ENCODE measurements around the gene GALNT2. TPM values are rescaled to one million over a fixed set of nuclear protein-coding genes. Genes with fewer than 3 reads are reported as not detected.

GALNT2 gene
- total and polyA plus RNA-seq, 4 donors, result 47.5 to 182 (median 114) TPM

- no peaks in the 10 kb centered on the region for H3K9me3 ChIP-seq (ENCODE audit: control insufficient read depth in 4 of 4, low read length in 3 of 4)
- no peaks in the 10 kb centered on the region for H3K27me3 ChIP-seq (ENCODE audit: control insufficient read depth in 4 of 4, insufficient read depth in 4 of 4, low read length in 3 of 4)
- TF ChIP-seq HNF4G (IDR thresholded peaks at IDR 0.05) (no peak), FOXA2 (IDR thresholded peaks at IDR 0.05) (no peak), RXRA (IDR thresholded peaks at IDR 0.05) (no peak), SP1 (IDR thresholded peaks at IDR 0.05) (no peak), EGR1 (IDR thresholded peaks at IDR 0.05; ENCODE audit: low read depth in 2 of 2) (no peak), HNF4A (conservative IDR thresholded peaks at IDR 0.05) (no peak), TAF1 (conservative IDR thresholded peaks at IDR 0.05) (no peak)
- TF ChIP-seq, protein P1, sequence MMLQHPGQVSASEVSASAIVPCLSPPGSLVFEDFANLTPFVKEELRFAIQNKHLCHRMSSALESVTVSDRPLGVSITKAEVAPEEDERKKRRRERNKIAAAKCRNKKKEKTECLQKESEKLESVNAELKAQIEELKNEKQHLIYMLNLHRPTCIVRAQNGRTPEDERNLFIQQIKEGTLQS (IDR thresholded peaks at IDR 0.05), result no peak
- TF ChIP-seq, protein P2, sequence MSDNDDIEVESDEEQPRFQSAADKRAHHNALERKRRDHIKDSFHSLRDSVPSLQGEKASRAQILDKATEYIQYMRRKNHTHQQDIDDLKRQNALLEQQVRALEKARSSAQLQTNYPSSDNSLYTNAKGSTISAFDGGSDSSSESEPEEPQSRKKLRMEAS (IDR thresholded peaks at IDR 0.05), result no peak
- no peak overlapping the region for H3K27ac ChIP-seq (ENCODE audit: low read depth in 1 of 2, low read length in 2 of 2)
- peaks cover 0 to 4% (median 3%) of the 10 kb centered on the region in 4 donors for H3K4me1 ChIP-seq (ENCODE audit: control insufficient read depth in 4 of 4, insufficient read depth in 4 of 4, low read length in 3 of 4)
- H3K9ac ChIP-seq (ENCODE audit: low read depth in 1 of 2, low read length in 2 of 2), result no peak overlapping the region
- no peak for DNase-seq (ENCODE audit: low spot score)
- H3K36me3 ChIP-seq (ENCODE audit: control insufficient read depth in 4 of 4, insufficient read depth in 3 of 4, low read depth in 1 of 4, low read length in 3 of 4), result peaks cover 4 to 13% (median 6%) of the 10 kb centered on the region in 4 donors
- H3K4me3 ChIP-seq (ENCODE audit: low read depth in 1 of 3, low read length in 3 of 3), result no peak overlapping the region
- 85% methylated on average over 5 of the region's 5 CpGs for WGBS
Observed at GRCh38 chr1:230175839-230176238, 108.8 kb downstream of the GALNT2 start.

DNA sequence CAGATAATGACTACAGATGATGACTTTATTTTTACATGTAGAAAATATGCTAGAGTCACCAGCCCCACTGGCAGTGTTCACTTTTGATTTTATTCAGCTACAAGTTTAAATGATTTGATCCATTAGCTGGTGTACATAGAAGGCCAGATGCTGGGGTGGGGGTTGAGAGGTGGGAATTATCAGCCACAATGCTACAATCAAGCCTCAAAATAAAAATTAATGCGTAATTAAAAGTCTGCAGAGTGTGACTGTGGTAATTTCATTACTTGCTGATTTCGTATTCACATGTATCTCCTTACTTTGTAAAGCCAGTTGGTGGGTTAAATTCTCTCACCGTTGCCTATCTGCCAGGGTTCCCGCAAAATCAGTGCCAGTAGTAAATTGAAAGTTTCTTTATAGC lies 109.3 kb downstream of the GALNT2 start:
- H3K4me1 ChIP-seq (ENCODE audit: control insufficient read depth in 4 of 4, insufficient read depth in 4 of 4, low read length in 3 of 4), result peaks cover 0 to 4% (median 3%) of the 10 kb centered on the region in 4 donors
- DNase-seq (ENCODE audit: low spot score), result no peak
- H3K27me3 ChIP-seq (ENCODE audit: control insufficient read depth in 4 of 4, insufficient read depth in 4 of 4, low read length in 3 of 4), result no peaks in the 10 kb centered on the region
- peaks cover 4 to 13% (median 8%) of the 10 kb centered on the region in 4 donors for H3K36me3 ChIP-seq (ENCODE audit: control insufficient read depth in 4 of 4, insufficient read depth in 3 of 4, low read depth in 1 of 4, low read length in 3 of 4)
- TF ChIP-seq, protein P2 (IDR thresholded peaks at IDR 0.05), result no peak
- no peak for TF ChIP-seq FOXA1 (IDR thresholded peaks at IDR 0.05)
- TF ChIP-seq SP1 (IDR thresholded peaks at IDR 0.05), result no peak
- no peak for TF ChIP-seq YY1 (IDR thresholded peaks at IDR 0.05)
- no peak for TF ChIP-seq REST (IDR thresholded peaks at IDR 0.05)
- H3K27ac ChIP-seq (ENCODE audit: low read depth in 1 of 2, low read length in 2 of 2), result no peak overlapping the region
- 84% methylated on average over 4 of the region's 4 CpGs for WGBS
- H3K9ac ChIP-seq (ENCODE audit: low read depth in 1 of 2, low read length in 2 of 2), result no peak overlapping the region
- H3K9me3 ChIP-seq (ENCODE audit: control insufficient read depth in 4 of 4, low read length in 3 of 4), result no peaks in the 10 kb centered on the region
- no peak overlapping the region for H3K4me3 ChIP-seq (ENCODE audit: low read depth in 1 of 3, low read length in 3 of 3)

DNA sequence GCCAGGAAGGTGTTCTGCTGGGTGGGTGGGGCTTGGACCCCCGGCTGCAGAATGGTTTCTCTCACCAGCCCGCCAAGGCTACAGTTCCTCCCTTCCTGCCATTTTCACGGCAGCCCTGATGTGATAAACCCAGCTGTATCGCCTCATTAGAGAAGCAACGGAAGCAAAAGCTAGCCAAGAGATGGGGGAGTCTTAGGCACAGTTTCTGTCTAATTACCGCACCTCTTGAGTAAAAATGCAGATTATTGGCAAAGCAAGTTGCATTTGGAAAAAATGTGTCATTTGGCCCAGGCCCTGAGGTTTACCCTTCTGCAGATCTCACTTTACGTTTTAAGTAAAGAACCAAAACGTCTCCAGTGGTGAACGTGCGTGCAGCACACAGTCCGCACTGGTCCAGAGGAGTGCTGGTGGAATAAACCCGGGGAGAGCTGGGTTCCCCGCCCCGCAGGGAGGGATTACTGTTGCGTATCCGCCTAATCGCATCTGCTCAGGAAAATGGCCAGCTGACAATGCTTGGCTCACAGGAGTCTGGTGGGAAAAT lies 109.9 kb downstream of the GALNT2 start:
- H3K9me3 ChIP-seq (ENCODE audit: control insufficient read depth in 4 of 4, low read length in 3 of 4), result no peaks in the 10 kb centered on the region
- peaks cover 0 to 4% (median 3%) of the 10 kb centered on the region in 4 donors for H3K4me1 ChIP-seq (ENCODE audit: control insufficient read depth in 4 of 4, insufficient read depth in 4 of 4, low read length in 3 of 4)
- no peak for DNase-seq (ENCODE audit: low spot score)
- TF ChIP-seq YY1 (IDR thresholded peaks at IDR 0.05) (no peak), JUND (IDR thresholded peaks at IDR 0.05) (peak in 1 of 2 donors; percentile 40), NR2F2 (IDR thresholded peaks at IDR 0.05) (peak; percentile 13), FOXA1 (IDR thresholded peaks at IDR 0.05) (no peak), SP1 (IDR thresholded peaks at IDR 0.05) (peak; percentile 6), ZBTB33 (IDR thresholded peaks at IDR 0.05) (no peak), TAF1 (conservative IDR thresholded peaks at IDR 0.05) (no peak)
- H3K4me3 ChIP-seq (ENCODE audit: low read depth in 1 of 3, low read length in 3 of 3), result no peak overlapping the region
- H3K36me3 ChIP-seq (ENCODE audit: control insufficient read depth in 4 of 4, insufficient read depth in 3 of 4, low read depth in 1 of 4, low read length in 3 of 4), result peaks cover 4 to 13% (median 8%) of the 10 kb centered on the region in 4 donors
- 75% methylated on average over 17 of the region's 17 CpGs for WGBS
- H3K27ac ChIP-seq (ENCODE audit: low read depth in 1 of 2, low read length in 2 of 2), result peak overlapping the region in 1 of 2 donors; percentile 44
- H3K9ac ChIP-seq (ENCODE audit: low read depth in 1 of 2, low read length in 2 of 2), result no peak overlapping the region
- H3K27me3 ChIP-seq (ENCODE audit: control insufficient read depth in 4 of 4, insufficient read depth in 4 of 4, low read length in 3 of 4), result no peaks in the 10 kb centered on the region
